GM19025 (cell line): ENCODE measurements around the gene PHACTR3.

Experiments used
- ATAC-seq: cut with Tn5 transposase; IDR thresholded peaks from one replicate; pipeline ENCODE4 v1.9.1; 2021; ENCODE audit warnings: mild to moderate bottlenecking, low read depth, moderate library complexity; ENCODE audit not compliant: unreplicated experiment

The PHACTR3 gene

DNA sequence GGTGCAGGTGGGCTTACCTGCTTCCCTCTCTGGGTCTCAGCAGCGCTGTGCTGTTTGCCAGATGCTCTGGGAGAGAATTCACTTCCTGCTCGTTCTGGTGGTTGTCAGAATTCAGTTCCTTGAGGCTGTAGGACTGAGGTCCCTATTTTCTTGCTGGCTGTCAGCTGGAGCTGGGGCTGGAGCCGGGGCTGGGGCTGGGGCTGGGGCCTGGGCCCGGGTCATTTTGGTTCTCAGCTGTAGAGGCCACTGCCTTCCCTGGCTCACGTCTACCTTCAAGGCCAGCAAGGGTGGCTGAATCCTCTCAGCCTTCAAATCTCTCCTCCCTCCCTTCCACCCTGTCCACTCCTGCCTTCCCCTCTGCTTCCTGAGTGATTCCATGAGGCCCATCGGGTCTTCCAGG lies 16.8 kb upstream of the PHACTR3 start:
- ATAC-seq: no peak

DNA sequence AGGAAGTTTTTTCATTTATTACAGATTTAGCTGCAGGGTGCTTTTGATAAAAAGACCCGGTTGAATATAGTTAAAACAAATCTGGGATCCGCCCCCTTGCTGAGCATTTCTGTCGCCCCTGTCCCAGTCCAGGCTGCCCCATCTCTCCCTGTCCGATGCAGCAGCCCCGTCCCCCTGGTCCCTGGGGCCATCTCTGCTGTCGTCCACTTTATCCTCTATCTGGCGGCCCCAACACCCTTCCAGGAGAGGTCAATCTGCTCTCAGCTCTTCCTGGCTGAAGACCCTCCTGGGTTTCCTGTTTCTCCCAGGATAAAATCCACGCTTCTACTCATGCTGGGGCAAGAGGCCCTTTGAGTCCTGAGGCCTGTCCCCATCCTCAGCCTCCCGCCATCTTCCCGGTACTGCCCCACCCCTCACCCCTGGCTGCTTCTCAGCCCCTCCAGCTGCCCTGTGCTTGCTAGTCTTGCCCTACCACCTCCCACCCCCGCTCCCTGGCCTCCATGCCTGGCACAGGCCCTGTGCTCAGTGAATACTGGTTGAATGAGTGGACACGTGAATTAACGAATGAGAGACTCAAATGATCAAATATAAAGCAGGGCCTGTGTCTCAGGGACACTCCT lies 16.0 kb upstream of the PHACTR3 start:
- no peak for ATAC-seq

- ATAC-seq: no peak
These were observed 15.2 kb upstream of the PHACTR3 start for GRCh38 chr20:59589086-59589684.

DNA sequence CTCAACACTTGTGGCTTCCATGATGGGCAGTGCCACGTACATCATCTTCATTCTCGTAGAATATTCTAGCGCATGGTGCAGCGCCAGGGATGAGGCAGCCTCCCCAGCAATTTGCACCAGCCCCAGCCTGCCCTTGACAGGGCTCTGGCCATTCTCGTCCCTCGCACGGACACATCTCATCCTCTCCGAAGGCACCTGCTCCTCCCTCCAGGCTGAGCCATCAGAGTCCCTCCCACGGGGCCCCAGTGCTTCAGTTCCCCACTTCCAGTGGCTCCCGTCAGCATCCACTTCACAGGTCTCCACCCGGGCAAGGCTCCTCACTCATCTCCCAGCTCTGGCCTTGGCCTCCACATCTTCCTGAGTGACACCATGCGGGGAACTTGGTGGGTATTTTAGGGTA lies 13.3 kb upstream of the PHACTR3 start:
- no peak for ATAC-seq

- ATAC-seq: no peak
These were observed 7.7 kb upstream of the PHACTR3 start for GRCh38 chr20:59596690-59597089.

DNA sequence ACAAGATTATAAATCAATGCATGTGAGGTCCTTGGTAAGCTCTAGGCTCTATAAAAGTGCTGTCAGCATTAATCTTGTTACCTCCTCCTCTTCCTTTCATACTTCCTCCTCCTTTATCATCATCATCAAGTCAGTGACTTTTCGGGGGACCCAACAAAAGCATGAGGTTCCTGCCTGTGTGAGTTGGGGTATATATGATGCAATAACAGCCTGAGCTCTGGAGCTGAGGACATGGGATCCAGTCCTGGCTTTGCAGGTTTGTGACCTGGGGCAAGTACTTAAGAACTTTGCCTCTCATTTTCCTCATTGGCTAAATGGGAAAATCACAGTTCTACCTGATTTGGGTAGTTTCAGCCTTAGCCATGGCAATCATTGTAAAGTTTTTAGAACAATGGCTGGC lies 7.1 kb upstream of the PHACTR3 start:
- ATAC-seq: no peak

- no peak for ATAC-seq
These were observed 5.6 kb upstream of the PHACTR3 start for GRCh38 chr20:59598625-59599310.

GRCh38 chr20:59599941-59600340 lies 4.4 kb upstream of the PHACTR3 start:
- no peak for ATAC-seq

GRCh38 chr20:59600472-59600871 lies 3.9 kb upstream of the PHACTR3 start:
- ATAC-seq: no peak

DNA sequence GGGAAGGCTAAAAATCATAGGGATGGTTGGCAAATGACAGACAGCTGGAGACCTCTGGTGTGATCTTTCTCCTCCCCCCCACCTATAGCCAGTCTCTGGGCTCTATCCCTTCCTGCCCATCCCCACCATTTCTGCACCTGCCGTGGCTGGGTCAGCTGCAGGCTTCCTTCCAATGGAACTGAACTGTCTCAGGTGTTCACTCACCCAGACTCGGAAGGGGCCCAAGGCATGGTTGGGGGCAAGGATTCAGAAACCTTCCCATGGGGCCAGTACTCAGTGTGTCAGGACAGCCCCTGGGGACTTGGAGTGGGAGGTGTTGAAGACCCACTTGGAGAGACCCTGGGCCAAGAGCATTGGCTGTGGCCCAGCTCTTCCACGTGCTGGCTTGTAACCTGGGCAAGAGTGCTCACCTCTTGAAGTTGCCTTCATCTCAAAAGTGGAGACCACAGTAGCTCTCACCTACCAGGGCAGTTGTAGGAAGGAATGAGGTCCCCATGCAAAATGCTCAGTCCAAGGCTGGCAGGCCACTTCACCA lies 1.7 kb upstream of the PHACTR3 start:
- ATAC-seq: no peak

DNA sequence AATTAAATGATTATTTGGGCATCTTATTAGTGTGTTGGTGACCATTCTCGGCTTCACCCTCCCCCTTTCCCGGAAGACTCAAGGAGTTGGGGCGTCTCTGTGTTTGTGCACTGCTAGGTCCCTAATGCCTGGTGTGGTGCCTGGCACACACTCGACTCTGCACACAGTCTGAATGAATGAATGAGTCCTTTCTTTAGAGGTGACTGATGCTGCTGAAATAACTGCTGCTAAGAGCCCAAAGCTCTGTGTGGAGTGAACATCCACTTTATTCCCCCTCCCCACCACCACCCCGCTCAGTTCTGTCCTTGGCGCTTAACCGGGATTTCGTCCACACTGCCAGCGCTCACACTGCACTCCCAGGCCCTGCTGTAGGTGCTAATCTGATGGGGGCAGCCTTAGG lies 1.2 kb upstream of the PHACTR3 start:
- no peak for ATAC-seq

GRCh38 chr20:59604741-59605600 lies 631 bp downstream of the PHACTR3 start:
- no peak for ATAC-seq

DNA sequence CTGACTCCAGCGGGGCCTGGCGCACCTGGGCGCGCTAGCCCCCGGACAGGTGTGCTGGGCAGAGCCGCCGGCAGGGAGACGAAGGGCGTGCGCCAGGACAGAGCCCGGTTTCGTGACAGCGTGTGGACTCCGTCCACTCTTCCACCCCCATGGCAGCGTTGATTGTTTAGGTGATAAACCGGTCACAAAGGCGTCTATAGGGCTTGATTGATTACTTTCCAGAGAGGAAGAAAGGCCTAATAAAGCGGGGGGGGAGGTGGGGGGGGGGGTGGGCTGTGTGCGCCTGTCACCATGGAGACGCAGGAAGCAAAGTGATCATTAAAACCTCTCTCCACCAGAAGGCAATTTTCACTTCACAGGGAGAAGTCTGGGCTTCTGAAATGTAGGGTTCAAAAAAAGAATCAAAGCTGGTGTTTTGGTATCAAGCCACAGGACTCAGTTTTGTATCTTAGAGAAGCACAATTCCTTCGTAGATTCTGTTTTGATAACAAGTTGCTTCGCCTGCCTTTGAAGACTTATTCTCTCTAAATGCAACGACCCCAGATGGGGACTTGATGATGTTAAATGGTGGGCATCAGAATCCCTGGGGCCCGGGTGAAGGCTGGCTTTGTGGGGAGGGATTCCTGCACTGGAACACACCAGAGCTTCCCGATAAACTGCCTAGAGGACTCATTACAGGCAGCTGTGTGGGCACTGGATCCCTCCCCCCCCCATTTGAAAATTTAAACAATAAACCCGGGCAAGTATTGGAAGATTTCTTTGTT lies 1.4 kb downstream of the PHACTR3 start:
- no peak for ATAC-seq

GRCh38 chr20:59606566-59606965 lies 2.2 kb downstream of the PHACTR3 start:
- no peak for ATAC-seq

DNA sequence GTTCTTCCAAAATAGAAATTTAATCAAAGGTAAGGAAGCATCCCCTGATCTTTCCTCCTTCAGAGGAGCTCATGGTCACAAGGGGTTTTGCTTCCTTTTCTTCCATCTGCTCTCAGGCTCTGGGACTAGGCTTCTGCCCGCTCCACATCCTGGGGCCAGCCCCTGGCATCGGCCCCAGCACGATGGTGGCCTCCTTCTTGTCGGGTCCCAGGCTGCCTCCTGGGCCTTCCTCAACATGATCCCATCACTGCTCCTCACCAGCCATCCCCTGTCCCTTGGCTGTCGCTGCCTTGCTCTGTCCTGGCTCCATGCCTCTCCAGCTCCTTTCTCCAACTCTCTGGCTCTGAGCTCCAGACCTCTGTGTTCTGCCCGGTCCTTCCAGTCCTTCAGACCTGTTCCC lies 4.1 kb downstream of the PHACTR3 start:
- ATAC-seq: no peak

GRCh38 chr20:59608871-59609270 lies 4.5 kb downstream of the PHACTR3 start:
- ATAC-seq: no peak

DNA sequence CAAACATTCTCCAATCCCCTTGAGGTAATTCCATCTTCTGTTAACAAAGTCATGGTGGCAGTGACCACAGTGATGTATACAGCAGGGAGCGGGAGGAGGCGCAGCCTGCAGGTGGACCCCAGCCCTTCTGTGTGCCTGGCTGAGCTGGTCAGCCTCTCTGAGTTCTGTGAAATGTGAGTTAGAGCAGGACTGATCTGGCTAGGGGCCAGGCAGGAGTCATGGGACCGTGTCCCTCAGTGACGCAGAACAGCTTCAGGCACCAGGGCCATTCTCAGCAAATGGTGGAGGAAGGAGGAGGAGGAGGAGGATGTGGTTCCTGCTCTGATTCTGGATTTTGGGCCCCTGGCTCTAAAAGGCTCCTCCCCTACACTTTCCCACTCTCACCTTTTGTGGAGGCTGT lies 6.9 kb downstream of the PHACTR3 start:
- no peak for ATAC-seq

- no peak for ATAC-seq
These were observed 9.5 kb downstream of the PHACTR3 start for GRCh38 chr20:59613861-59614260.

GRCh38 chr20:59614714-59615113 lies 10.4 kb downstream of the PHACTR3 start:
- no peak for ATAC-seq

GRCh38 chr20:59616306-59616705 lies 12.0 kb downstream of the PHACTR3 start:
- ATAC-seq: no peak
